ENCODE data around the gene ATP8A1. TPM values are rescaled to one million over a fixed set of nuclear protein-coding genes. Genes with fewer than 3 reads are reported as not detected.

The ATP8A1 gene
- total and polyA plus RNA-seq, 2 of the 8 experiments (the other 6 are each of a cell fraction or from before 2014, with no cell fraction given), result 3.7 to 14.9 TPM

GRCh38 chr4:42515156-42515884 lies 141.6 kb downstream of the ATP8A1 start:
- FAIRE-seq, result peak; percentile 93
- TF ChIP-seq TCF12 (IDR thresholded peaks at IDR 0.05; ENCODE audit: low read depth, low read length) (peak; percentile 77; the same call in 1 of the 2 replicates), POLR2AphosphoS5 (IDR thresholded peaks at IDR 0.05; ENCODE audit: low read depth, low read length) (peak; percentile 79; the same call in 1 of the 2 replicates), RAD21 (IDR thresholded peaks at IDR 0.05 in 1 of 2, conservative IDR thresholded peaks at IDR 0.05 in 1 of 2; ENCODE audit: low read depth in 2 of 2, low read length in 2 of 2) (peak in 1 of 2 experiments; percentile 35; a peak in 2 of 4 replicates), SIX5 (IDR thresholded peaks at IDR 0.05; ENCODE audit: low read depth, low read length) (no peak), EP300 (IDR thresholded peaks at IDR 0.05; ENCODE audit: borderline replicate concordance in 1 of 2, low read depth in 2 of 2, low read length in 2 of 2) (peak in 1 of 2 experiments; percentile 15; a peak in 1 of 3 replicates), ATF2 (IDR thresholded peaks at IDR 0.05; ENCODE audit: low read length) (0 out of 2 replicates have a peak, but pooled peaks have one; percentile 34)

More at GRCh38 chr4:42515156-42515884, 141.6 kb downstream of the ATP8A1 start:
- H3K23ac ChIP-seq (ENCODE audit: insufficient read length), result no peak overlapping the region
- H3K27me3 ChIP-seq (replicated peaks in 1 of 4; ENCODE audit: control insufficient read depth in 3 of 4, extremely low read depth in 1 of 4, insufficient read depth in 3 of 4, low read length in 3 of 4), result peaks cover 0 to 6% (median under 1%) of the 10 kb centered on the region in 4 experiments; a peak in 4 of 7 replicates
- no peak overlapping the region for H2BK15ac ChIP-seq (ENCODE audit: low read length)
- no peak for DNase-seq (ENCODE audit: low read depth in 1 of 2, low spot score in 2 of 2)
- H3K27ac ChIP-seq (ENCODE audit: low read depth, low read length), result no peak overlapping the region
- POLR2A ChIA-PET (ENCODE audit: partially characterized antibody), result no interaction called here
- CTCF ChIA-PET (ENCODE audit: partially characterized antibody), result interaction anchor here (1.0 to 10.2 kb wide), 4 partner anchors 114 to 329 kb away, joined by 3 to 150 read pairs (median 69); partner anchors contain the start of gene SHISA3
- no peaks in the 10 kb centered on the region for H3K79me2 ChIP-seq (ENCODE audit: control insufficient read depth in 1 of 2, insufficient read depth in 2 of 2, low read length in 2 of 2)
- no peak overlapping the region for H2AFZ ChIP-seq (ENCODE audit: low read length)
- no peaks in the 10 kb centered on the region for H3K79me1 ChIP-seq (ENCODE audit: low read depth, low read length)
- no peaks in the 10 kb centered on the region for H3K9me3 ChIP-seq (ENCODE audit: insufficient read depth in 2 of 2, low read depth in 1 of 2, low read length in 1 of 2)
- H4K5ac ChIP-seq (ENCODE audit: insufficient read length, low read depth, low read length), result no peak overlapping the region
- H3K4me1 ChIP-seq (replicated peaks in 1 of 4; ENCODE audit: control insufficient read depth in 3 of 4, insufficient read depth in 4 of 4, low read length in 3 of 4), result peaks cover 2 to 11% (median 7%) of the 10 kb centered on the region in 4 experiments; a peak in 3 of 7 replicates
- no peak overlapping the region for H3K18ac ChIP-seq (ENCODE audit: extremely low read depth, low read length)
- no peak overlapping the region for H3K56ac ChIP-seq (replicated peaks; ENCODE audit: insufficient read length, low read depth, low read length)
- no peaks in the 10 kb centered on the region for H3K36me3 ChIP-seq (ENCODE audit: control insufficient read depth in 2 of 4, insufficient read depth in 4 of 4, low read length in 3 of 4)
- H4K91ac ChIP-seq (replicated peaks; ENCODE audit: insufficient read length, low read length), result no peak overlapping the region
- H3K23me2 ChIP-seq (ENCODE audit: low read depth, low read length), result no peaks in the 10 kb centered on the region
- no peak overlapping the region for H3K4me2 ChIP-seq (ENCODE audit: insufficient read depth in 1 of 2, low read depth in 2 of 2, low read length in 2 of 2)
- H2AK5ac ChIP-seq (ENCODE audit: low read depth, low read length), result no peak overlapping the region
- H2BK12ac ChIP-seq (ENCODE audit: low read depth, low read length), result no peak overlapping the region
- H3K14ac ChIP-seq (ENCODE audit: insufficient read length), result no peak overlapping the region
- no peak overlapping the region for H3K9ac ChIP-seq (replicated peaks in 1 of 4; ENCODE audit: extremely low read depth in 1 of 4, low read depth in 3 of 4, low read length in 3 of 4)
- no peak overlapping the region for H2BK20ac ChIP-seq (ENCODE audit: low read length)
- H4K20me1 ChIP-seq (replicated peaks in 1 of 2; ENCODE audit: control insufficient read depth in 1 of 2, insufficient read depth in 2 of 2, low read length in 2 of 2), result no peaks in the 10 kb centered on the region
- no peak overlapping the region for H3K4me3 ChIP-seq (ENCODE audit: extremely low read depth in 1 of 4, insufficient read depth in 2 of 4, low read depth in 3 of 4, low read length in 4 of 4)
- no peak overlapping the region for H4K8ac ChIP-seq (ENCODE audit: extremely low read depth, insufficient read depth, low read length)
- no peak overlapping the region for H2BK120ac ChIP-seq (replicated peaks; ENCODE audit: low read depth, low read length)
- no peak overlapping the region for H2BK5ac ChIP-seq (ENCODE audit: low read depth, low read length)
- no peak overlapping the region for H3K4ac ChIP-seq (replicated peaks; ENCODE audit: insufficient read length, low read depth, low read length)
- WGBS, 2 experiments (ENCODE audit: extremely low coverage in 1 of 2, insufficient coverage in 1 of 2, insufficient read length in 1 of 2, insufficient replicate concordance in 2 of 2, low coverage in 1 of 2, low lambda C conversion rate in 2 of 2, missing lambda C conversion rate in 1 of 2), result 41% methylated on average over 5 of the region's 5 CpGs; no CpG with 5 or more reads in 1 of the 2 experiments
